ENCODE data around the gene NSMCE4A.

DNA sequence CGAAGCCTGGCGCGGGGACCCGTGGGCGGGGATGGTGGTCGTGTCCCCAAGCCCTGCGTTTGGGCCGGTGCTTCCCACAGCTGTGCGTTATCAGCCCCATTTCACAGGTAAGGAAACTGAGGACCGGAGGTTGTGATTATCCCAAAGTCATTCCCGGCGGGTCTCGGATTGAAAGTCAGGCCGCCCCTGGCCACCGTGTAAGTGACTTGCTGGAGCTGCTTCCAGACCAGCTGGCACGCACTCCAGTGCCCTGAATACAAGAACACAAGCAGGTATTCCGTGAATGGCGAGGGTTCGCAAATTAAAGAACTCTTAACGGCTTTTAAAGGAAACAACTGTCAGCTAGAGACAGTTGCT lies 46.5 kb downstream of the NSMCE4A start:
- TF ChIP-seq, protein P1, sequence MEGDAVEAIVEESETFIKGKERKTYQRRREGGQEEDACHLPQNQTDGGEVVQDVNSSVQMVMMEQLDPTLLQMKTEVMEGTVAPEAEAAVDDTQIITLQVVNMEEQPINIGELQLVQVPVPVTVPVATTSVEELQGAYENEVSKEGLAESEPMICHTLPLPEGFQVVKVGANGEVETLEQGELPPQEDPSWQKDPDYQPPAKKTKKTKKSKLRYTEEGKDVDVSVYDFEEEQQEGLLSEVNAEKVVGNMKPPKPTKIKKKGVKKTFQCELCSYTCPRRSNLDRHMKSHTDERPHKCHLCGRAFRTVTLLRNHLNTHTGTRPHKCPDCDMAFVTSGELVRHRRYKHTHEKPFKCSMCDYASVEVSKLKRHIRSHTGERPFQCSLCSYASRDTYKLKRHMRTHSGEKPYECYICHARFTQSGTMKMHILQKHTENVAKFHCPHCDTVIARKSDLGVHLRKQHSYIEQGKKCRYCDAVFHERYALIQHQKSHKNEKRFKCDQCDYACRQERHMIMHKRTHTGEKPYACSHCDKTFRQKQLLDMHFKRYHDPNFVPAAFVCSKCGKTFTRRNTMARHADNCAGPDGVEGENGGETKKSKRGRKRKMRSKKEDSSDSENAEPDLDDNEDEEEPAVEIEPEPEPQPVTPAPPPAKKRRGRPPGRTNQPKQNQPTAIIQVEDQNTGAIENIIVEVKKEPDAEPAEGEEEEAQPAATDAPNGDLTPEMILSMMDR (IDR thresholded peaks at IDR 0.05) = no peak
- no peak for TF ChIP-seq EZH2 (IDR thresholded peaks at IDR 0.05; ENCODE audit: borderline replicate concordance, insufficient read depth, low read depth, low read length, poor library complexity, severe bottlenecking)

Measured in B cell (primary cell).